Stimulated activated CD4-positive, alpha-beta T cell treated with anti-CD3 and anti-CD28 coated beads, TNF-alpha, amount 100 ng/mL, for 48 hours (primary cell): ENCODE measurements around the gene NUDT16.

Experiments
- DNase-seq, 3 donors: peaks; one replicate each; pipeline ENCODE4 v3.0.0-alpha.2; 2020; ENCODE audit warnings: low read depth in 3 of 3

NUDT16 gene

DNA sequence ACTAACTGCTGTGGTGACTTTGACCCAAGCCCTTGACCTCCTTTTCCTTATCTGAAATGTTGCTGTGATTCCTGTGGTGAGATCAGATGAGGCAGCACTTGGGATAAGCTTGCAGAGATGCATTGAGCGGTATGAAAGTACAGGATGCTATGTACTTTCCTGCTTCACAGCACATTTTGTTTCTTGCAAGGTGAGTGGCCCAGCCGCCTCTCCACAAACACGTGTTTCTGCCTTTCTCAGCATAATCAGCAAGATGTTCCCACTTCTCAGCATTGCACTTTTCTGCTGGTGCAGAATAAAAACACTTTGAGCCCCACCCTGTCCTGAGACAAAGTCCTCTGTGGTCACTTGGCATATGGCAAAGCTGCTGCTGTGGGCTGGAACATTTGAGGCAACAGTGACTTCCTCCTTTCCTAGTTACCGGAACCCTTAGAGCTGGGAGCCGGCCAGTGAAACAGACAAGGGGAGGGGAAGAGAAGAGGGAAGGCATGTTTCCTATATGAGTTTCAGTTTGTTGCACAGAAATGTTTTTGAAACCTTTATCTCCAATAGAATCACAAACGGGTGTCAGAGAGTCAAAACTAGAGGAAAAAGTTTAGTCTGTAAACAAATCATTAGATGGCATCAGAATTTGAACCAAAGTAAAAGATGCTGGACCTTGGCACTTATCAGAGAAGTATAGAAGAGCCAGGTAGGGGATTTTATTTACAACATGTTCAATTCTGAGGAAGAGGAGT is 5.0 kb downstream of the NUDT16 start:
- no peak for DNase-seq

DNA sequence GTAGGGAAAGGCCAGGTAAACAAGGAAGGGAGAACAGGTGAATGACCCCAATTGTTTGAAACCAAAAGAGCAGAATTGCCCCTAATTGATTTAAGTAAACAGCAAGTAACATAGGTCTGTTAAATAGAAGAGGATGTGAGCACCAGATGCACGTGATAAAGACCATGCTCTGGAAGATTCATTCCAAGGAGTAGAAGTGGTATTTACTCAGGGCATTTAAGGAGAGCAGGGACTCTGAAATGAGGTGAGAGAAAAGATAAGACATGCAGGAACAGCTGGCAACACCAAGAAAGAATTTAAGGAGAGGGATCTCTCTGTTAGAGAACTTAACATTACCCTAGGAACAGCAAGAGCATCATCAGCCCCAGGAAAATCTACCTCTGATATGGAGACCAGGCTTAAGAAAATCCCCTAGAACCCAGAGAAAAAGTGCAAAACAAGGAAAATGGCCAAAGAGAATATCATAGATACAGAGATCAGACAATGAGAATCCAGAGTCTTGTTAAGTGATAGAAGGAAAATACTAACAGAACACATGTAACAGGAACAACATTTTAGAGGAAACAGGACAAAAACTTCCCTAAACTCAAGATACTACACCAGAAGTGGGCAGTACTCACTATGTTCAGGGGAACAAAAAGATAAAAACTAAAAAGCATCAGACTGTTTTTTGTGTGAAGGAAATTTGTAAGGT is 6.4 kb downstream of the NUDT16 start:
- no peak for DNase-seq

DNA sequence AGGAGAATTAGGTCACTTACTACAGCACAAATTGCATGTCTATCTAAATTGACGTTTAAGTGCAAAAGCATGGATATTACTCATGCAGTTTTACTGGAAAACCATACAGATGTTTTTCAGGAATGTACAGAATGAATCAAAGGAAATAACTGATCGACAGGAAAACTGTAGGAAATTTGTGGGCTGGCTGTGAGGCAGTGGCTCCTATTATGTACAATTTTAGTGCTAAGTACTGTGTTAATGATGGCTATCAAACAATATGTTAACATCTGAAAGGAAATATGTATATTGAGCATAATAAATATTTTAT is 6.9 kb downstream of the NUDT16 start:
- DNase-seq: no peak

DNA sequence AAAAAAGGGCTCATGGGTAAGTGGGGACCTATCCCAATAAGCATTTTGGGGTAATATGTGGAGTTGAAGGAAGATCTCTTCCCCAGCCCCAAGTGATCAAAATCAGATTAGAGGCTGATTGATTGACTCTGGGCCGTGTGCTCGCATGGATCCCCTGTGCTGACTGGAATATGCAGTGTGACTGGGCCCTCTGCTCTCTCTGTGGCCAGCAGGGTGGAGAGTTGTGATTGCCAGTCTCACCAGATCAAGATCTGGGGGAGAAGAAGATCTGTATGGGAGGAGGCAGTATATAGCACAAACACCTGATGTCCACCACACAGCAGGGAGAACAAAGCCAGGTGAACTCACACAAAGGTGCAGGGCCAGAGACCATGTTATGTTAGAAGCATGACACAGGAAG is 8.8 kb downstream of the NUDT16 start:
- no peak for DNase-seq

DNA sequence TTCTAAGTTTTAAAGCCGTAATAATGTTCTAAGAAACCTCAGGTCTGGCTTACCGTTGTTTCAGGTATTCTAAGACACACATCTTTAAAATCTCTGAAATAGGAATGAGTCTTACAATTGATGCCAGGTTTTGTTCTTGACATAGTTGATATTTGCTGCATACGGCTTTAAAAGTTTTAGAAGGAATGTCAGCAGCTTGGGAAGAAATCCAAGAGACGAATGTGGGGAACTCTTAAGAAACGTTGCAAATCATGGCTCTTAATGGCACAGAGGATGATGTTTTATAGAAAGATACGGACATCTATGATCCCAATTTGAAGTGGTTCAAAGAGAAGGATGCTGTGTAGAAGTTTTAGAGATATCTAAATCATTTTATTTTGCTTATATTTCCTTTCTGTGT is 11.5 kb downstream of the NUDT16 start:
- no peak for DNase-seq

DNA sequence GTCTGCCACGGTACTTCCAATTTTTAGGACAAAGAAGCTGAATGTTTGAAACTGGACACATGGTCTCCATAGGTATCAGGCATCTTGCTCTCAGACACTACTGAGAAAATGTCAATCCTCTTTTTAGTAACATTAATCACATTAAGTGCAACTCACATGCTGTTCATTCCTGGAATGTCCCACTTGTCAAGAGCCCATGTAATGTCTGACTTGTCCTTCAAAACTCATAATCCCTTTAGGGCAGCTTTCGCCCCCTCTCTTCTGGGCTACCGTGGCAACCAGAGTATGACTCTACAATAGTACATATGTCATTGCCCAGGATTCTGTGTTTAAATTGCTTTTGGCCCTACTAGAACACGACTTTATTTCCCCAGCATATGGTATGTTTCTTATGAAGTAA is 12.3 kb downstream of the NUDT16 start:
- no peak for DNase-seq

DNA sequence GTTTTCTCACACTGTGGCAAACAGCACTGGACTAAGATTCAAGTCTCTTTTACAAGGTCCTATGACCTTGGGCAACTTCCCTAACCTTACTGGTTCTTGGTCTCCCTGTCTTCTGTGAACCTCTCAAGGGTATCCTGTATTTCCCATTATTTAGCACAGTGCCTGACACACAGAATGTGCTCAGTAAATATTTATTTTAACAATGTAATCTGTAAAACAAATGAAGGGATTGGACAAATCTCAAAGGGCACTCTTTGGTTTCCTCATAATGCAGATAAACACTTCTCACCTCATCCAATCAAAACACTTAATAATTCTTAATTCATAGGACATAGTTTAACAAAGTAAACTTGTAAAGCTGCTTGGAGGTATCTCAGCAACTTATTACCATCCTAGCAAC is 12.8 kb downstream of the NUDT16 start:
- no peak for DNase-seq

DNA sequence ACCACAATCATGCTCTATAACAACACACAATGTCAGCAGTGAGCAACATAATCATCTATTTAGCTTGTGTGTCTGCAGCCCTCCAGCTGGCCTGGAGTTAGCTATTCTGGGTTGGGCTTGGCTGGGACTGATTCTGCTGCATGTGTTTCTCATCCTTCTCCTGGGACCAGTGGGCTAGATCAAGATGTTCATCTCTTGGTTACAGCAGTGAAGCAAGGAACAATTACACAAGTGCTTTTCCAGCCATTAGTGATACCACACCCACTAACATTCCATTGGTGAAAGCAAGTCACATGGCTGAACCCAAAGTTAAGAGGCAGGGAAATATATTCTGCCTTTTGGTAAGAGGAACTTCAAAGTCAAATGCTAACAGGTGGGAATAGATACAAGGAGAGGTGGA is 14.6 kb downstream of the NUDT16 start:
- no peak for DNase-seq

DNA sequence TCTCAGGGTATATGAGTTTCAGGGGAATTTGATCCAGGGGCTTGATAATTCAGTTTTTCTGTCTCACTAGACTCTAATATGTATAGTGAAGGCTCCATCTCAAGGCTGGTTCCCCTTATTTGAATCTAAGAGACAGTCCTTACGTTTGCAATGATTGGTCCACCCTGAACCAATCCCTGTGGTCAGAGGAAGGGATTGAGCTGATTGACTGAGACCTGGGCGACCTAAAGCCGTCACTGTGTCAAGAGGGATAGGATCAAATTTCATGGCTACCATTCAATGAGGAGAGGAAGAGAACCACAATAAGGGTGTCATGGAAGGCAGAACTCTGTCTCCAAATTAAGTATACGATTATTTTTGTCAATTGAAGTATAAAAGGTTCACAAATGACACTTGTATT is 16.3 kb downstream of the NUDT16 start:
- no peak for DNase-seq

DNA sequence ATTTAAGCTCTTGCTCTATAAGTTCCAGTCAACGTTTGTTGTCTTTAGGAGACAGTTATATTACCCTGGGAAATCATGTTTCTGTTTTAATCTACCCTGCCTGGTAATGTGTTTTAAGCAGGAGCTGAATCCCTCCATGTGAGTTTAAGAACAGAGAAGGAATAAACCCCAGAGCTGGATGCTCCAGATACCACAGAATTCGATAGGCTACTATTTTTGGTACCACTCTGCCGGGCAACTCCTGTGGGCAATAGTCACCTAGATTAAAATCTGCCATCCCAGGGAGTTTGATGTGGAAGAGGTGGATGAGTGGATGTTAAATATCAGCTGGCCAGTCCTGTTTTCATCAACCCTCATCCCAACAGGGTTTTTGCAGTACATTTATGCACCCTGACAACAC is 20.4 kb downstream of the NUDT16 start:
- no peak for DNase-seq

DNA sequence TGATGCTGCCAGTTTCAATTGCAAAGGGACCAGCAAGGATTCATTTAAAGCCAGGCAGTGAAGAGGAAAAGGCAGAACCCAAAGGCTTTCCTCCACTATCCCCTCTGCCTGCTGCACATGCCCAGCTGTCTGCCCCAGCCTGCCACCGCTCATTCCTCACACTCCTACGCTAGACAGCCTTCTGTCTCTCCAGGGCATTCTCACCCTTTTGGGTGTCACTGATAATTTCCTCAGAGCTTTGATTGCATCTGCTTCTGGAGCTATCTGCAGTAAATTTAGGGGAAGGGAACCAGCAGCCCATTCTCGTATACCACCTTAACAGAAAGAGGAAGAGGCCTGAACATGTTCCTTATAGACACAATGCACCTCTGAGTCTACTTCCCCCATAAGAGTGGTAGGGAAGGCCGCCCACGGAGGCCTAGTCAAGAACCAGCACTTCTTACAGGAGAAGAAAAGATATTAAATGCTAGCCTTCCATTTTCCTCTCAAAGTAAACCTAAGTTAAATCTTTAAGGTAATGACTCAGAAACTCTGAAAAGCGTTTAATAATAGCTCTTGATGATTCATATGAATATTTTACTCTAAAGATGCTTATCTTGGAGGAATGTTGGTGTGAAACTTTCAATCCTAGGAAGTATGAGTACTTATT is 20.9 kb downstream of the NUDT16 start:
- DNase-seq: no peak

DNA sequence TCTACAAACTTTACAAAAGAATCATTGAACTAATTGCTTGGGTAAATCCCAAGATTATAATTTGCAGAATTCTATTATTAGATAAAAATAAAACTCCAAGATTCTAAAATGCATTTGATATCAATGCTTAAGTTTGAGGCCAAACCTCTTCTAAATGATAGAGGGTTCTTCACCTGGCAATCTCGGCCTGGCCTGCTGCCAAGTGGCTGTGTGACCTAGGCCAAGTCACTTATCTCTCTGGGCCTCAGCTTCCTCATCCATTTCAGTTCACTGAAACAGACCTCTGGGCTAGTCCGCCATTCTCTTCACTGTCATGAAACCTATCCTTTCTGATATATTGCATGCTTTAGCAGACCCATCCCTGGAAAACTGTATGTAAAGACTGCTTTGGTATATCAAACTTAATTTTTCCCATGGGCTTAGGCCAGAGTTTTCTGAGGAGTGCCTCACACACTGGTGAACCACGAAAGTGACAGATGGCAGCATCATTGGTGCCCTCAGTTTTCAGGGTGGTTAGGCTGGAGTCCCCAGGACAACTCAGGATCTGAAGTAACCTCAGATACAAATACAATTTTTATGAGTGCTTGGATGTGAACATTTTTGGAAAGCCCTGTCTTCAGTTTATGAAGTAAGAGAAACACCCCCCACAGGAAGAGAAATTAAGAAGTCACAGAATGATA is 21.8 kb downstream of the NUDT16 start:
- DNase-seq: no peak

DNA sequence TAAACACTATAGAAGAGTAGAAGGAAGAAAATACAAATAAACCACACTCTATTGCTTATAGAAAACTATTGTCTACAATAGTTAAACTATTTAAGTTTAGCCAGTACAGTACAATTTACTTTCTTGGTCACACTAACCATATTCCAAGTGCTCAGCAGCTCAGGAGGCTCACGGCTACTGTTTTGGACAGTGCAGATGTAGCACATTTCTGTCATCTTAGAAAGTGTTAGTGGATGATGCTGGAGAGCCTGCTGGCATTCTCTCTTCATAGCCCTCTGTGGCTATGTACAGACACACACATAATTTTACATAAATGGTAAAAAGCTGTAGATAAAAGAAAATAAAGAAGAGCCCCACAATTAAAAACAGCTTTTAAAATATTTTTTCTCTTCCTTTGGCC is 23.8 kb downstream of the NUDT16 start:
- DNase-seq: no peak

DNA sequence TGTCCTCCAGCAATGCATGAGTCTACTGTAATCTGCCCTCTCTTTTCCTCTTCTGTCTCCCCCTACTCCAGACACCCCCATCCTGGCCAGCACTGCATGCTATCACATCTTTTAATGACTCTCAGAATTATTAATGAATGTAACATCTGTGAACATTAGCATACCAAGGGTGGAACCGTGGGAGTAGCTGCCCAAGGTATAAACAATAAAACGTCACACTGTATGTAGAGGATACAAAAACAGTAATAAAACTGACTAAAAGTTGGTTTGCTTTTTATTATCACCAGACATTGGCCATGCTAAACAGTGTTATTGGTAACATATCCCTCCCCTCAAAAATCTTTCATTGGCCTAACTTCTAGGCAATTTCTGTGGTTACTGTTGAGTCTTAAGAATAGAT is 24.7 kb downstream of the NUDT16 start:
- no peak for DNase-seq

DNA sequence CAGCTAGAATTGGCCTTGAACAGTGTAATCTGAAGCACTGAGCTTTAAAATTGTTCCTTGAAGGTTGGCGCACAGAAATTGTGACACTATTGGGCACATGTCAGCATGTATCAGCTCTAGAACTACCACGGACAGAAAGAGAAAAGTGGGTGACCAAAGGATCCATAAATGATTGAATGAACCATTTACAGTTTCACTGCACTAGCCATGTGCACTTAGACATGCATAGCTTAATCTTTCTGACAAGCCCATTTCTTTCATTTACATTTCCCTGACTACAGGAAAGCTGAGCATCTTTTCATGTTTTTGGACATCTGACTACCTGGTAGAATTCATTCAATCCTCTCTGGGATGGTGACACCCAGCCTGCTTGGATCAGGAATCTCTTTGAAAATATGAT is 36.2 kb downstream of the NUDT16 start:
- no peak for DNase-seq

DNA sequence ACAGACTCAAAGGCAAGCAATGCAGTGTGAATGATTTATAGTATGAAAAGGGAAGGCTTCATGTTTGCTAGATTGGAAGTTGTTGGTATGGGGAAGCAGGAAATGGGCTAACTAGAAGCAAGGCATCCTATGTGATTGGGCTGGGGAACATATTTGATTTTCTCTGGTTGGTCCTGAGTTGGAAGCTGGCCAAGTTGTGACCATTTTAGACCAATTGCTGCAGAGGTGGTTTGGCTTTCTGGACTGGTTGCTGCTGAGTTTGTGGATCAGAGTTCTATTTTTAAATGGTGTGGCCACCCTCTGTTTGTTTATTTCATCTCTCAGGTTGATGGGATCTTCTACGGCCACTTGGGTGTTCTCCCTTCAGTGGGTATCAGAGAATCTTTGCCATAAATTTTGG is 39.7 kb downstream of the NUDT16 start:
- DNase-seq: no peak

DNA sequence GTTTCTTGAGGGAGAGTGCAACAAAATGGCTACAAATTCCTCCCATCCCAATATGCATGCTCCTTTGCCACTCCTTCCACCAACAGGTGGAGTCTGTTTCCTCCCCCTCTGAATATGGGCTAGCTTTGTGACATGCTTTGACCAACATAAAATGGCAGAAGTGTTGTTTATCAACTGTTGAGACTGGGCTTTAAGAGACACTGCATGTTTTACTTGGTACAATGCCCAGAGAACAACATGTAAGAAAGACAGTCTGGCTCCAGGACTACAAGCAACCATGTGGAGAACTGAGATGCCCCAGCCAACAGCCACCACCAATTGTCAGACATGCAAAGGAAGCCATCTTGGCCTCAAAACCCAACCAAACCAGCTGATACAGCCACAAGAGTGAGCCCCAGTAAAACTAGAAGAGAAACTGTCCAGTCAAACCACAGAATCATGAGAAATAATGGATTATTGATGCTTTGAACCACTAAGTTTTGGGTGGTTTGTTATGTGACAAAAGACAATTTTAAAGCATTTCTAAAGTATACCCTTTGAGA is 40.5 kb downstream of the NUDT16 start:
- DNase-seq: no peak

DNA sequence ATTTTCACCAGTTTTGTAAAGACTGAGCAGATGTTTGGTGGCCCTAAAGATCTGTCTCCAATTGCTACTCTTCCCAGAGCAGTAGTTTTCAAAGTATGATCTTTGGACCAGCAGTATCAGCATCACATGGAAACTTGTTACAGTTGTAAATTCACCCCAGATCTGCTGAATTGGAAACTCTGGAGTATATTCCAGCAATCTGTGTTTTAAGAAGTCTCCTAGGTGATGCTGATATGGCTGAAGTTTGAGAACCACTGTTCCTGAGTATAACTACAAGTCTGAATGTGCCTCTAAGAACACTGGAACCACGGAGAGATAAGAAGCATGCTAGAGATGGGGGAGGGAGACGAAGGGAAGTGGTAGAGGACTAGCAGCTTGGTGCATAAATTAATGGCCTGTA is 45.7 kb downstream of the NUDT16 start:
- DNase-seq: no peak

DNA sequence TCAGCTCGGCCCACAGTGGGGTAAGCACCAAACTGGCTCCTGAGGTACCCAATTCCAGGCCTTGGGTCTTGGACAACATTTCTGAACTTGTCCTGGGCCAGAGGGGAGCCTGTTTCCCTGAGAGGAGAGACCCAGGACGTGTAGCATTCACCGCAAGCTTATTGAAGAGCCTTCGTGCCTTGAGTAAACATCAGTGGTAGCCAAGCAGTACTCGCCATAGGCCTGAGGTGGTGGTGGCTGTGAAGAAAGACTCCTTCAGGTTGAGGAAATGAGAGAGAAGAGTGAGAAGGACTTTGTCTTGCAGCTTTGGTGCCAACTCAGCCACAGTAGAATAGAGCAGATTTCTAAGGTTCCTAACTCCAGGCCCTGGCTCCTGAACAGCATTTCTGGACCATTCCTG is 50.2 kb downstream of the NUDT16 start:
- no peak for DNase-seq

DNA sequence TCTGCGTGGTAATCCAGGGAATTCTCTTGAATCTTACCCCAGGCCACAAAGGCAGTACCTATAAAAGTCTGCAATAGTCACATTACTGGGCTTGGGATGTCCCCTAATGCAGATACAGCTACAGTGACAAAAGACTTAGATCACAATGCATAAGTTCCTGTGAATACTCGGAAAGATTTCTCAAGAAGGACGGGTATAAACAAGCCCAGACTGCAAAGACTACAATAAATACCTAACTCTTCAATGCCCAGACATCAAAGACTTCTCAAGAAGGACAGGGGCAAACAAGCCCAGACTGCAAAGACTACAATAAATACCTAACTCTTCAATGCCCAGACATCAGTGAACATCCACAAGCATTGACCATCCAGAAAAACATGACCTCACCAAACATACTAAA is 50.9 kb downstream of the NUDT16 start:
- no peak for DNase-seq

DNA sequence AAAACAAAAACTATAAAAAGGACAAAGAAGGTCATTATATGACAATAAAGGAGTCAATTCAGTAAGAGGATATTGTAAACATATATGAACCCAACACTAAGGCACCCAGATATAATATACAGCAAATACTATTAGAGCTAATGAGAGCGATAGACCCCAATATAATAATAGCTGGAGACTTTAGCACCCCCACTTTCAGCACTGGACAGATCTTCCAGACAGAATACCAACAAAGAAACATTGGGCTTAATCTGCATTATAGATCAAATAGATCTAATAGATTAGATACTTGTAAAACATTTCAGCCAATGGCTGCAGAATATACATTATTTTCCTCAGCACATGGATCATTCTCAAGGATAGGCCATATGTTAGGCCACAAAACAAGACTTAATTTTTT is 53.4 kb downstream of the NUDT16 start:
- DNase-seq: no peak
